ENCODE measurements around the gene DOK7. TPM values are rescaled to one million over a fixed set of nuclear protein-coding genes. Genes with fewer than 3 reads are reported as not detected.

DOK7 gene
- total and polyA plus RNA-seq, 2 donors (not counting 3 experiments of a cell fraction or from before 2014, with no cell fraction given): not detected

GRCh38 chr4:3467601-3468031 is 4.5 kb downstream of the DOK7 start:
- DNase-seq (ENCODE audit: low read depth, low spot score): no peak
- Histone ChIP-seq H3K4me3 (replicated peaks in 1 of 3; ENCODE audit: insufficient read depth in 1 of 3, low read depth in 1 of 3, low read length in 3 of 3) (no peak overlapping the region), H3K27ac (ENCODE audit: insufficient read depth, low read depth, low read length) (no peak overlapping the region), H3K79me2 (ENCODE audit: control insufficient read depth, insufficient read depth, low read length) (no peaks in the 10 kb centered on the region), H3K27me3 (ENCODE audit: control insufficient read depth in 2 of 2, insufficient read depth in 2 of 2, low read length in 2 of 2) (peaks cover 0 to 3% of the 10 kb centered on the region in 2 experiments), H3K9me1 (replicated peaks; ENCODE audit: control insufficient read depth, extremely low read depth, insufficient read depth, low read length) (no peaks in the 10 kb centered on the region), H3K4me1 (ENCODE audit: control insufficient read depth, extremely low read depth, insufficient read depth, low read length) (no peaks in the 10 kb centered on the region), H2AFZ (ENCODE audit: low read depth, low read length) (no peak overlapping the region), H3K9ac (replicated peaks; ENCODE audit: extremely low read depth, insufficient read depth, low read length) (no peak overlapping the region), H3K4me2 (ENCODE audit: insufficient read depth, low read length) (no peak overlapping the region), H4K20me1 (replicated peaks; ENCODE audit: control insufficient read depth, extremely low read depth, insufficient read depth, low read length) (no peaks in the 10 kb centered on the region), H3K36me3 (ENCODE audit: control insufficient read depth in 2 of 2, extremely low read depth in 1 of 2, insufficient read depth in 2 of 2, low read length in 2 of 2) (no peaks in the 10 kb centered on the region), H3K9me3 (replicated peaks; ENCODE audit: control insufficient read depth, insufficient read depth, low read length) (no peaks in the 10 kb centered on the region)
- TF ChIP-seq GATA2 (IDR thresholded peaks at IDR 0.05; ENCODE audit: insufficient read depth, insufficient read length, low read depth, low read length) (no peak), CTCF (IDR thresholded peaks at IDR 0.05; ENCODE audit: extremely low read depth in 1 of 2, insufficient read depth in 1 of 2, low read depth in 1 of 2, low read length in 2 of 2) (no peak), MYC (IDR thresholded peaks at IDR 0.05; ENCODE audit: low read depth, low read length) (no peak), MAX (IDR thresholded peaks at IDR 0.05; ENCODE audit: insufficient read depth, insufficient read length) (no peak), JUN (IDR thresholded peaks at IDR 0.05; ENCODE audit: borderline replicate concordance, insufficient read depth, insufficient read length, low read depth) (no peak), POLR2A (IDR thresholded peaks at IDR 0.05; ENCODE audit: low read depth, low read length) (no peak), FOS (IDR thresholded peaks at IDR 0.05; ENCODE audit: borderline replicate concordance, insufficient read depth, low read length) (no peak), EZH2 (IDR thresholded peaks at IDR 0.05; ENCODE audit: borderline replicate concordance, low read depth, low read length, severe bottlenecking) (no peak), POLR2AphosphoS5 (IDR thresholded peaks at IDR 0.05; ENCODE audit: insufficient read depth, low read depth, low read length) (no peak)
- POLR2A ChIA-PET: no interaction called here
- dilution Hi-C loops (cut with MboI; ENCODE audit: extremely low pct_ligation_motif_present, low sequenced_read_pairs): no loop called here
- no TSS peak for BruUV-seq (replicated peaks)
- intact Hi-C loops (cut with micrococcal nuclease): no loop called here
- FAIRE-seq: no peak
- CTCF ChIA-PET: no interaction called here

All from endothelial cell of umbilical vein (primary cell).